ENCODE results near the gene THOC6. TPM values are rescaled to one million over a fixed set of nuclear protein-coding genes. Genes with fewer than 3 reads are reported as not detected.
"Not testable (repeated sequence)": the region's sequence is repeated elsewhere in the genome, so short reads cannot be mapped to it uniquely, and the experiment has no call there.

The THOC6 gene
- total RNA-seq, 1 donor: 23.5 TPM

GRCh38 chr16:3068487-3068886 is 44.7 kb downstream of the THOC6 start:
- no peaks in the 10 kb centered on the region for H3K9me3 ChIP-seq (ENCODE audit: low read depth, low read length)
- no peaks in the 10 kb centered on the region for H3K36me3 ChIP-seq (ENCODE audit: insufficient read depth, low read length)
- DNase-seq (ENCODE audit: insufficient read length, low spot score, missing footprints): no peak
- TF ChIP-seq, protein P1, sequence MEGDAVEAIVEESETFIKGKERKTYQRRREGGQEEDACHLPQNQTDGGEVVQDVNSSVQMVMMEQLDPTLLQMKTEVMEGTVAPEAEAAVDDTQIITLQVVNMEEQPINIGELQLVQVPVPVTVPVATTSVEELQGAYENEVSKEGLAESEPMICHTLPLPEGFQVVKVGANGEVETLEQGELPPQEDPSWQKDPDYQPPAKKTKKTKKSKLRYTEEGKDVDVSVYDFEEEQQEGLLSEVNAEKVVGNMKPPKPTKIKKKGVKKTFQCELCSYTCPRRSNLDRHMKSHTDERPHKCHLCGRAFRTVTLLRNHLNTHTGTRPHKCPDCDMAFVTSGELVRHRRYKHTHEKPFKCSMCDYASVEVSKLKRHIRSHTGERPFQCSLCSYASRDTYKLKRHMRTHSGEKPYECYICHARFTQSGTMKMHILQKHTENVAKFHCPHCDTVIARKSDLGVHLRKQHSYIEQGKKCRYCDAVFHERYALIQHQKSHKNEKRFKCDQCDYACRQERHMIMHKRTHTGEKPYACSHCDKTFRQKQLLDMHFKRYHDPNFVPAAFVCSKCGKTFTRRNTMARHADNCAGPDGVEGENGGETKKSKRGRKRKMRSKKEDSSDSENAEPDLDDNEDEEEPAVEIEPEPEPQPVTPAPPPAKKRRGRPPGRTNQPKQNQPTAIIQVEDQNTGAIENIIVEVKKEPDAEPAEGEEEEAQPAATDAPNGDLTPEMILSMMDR (IDR thresholded peaks at IDR 0.05; ENCODE audit: extremely low read depth, low read depth, low read length): no peak
- H3K4me1 ChIP-seq (ENCODE audit: insufficient read depth, low read length): peaks cover 3% of the 10 kb centered on the region
- no peak overlapping the region for H3K4me3 ChIP-seq (ENCODE audit: insufficient read depth, low read length)
- H4K20me1 ChIP-seq (ENCODE audit: insufficient read depth, low read length): no peaks in the 10 kb centered on the region
- H3K27ac ChIP-seq (ENCODE audit: low read depth, low read length): no peak overlapping the region
- no peak overlapping the region for H3K4me2 ChIP-seq (ENCODE audit: insufficient read depth, low read length)
- H2AFZ ChIP-seq (ENCODE audit: low read length): no peak overlapping the region
- H3K79me2 ChIP-seq (ENCODE audit: insufficient read depth, low read length): no peaks in the 10 kb centered on the region
- peaks cover 2% of the 10 kb centered on the region for H3K27me3 ChIP-seq (ENCODE audit: insufficient read depth, low read length)

DNA sequence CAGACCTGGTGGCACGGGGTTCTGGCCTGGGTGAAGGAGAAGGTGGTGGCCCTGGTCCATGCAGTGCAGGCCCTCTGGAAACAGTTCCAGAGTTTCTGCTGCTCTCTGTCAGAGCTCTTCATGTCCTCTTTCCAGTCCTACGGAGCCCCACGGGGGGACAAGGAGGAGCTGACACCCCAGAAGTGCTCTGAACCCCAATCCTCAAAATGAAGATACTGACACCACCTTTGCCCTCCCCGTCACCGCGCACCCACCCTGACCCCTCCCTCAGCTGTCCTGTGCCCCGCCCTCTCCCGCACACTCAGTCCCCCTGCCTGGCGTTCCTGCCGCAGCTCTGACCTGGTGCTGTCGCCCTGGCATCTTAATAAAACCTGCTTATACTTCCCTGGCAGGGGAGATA is 45.3 kb downstream of the THOC6 start:
- DNase-seq (ENCODE audit: insufficient read length, low spot score, missing footprints); H3K4me3 ChIP-seq (ENCODE audit: insufficient read depth, low read length): not testable (repeated sequence)

GRCh38 chr16:3070608-3071111 is 46.8 kb downstream of the THOC6 start:
- H3K36me3 ChIP-seq (ENCODE audit: insufficient read depth, low read length): no peaks in the 10 kb centered on the region
- no peaks in the 10 kb centered on the region for H4K20me1 ChIP-seq (ENCODE audit: insufficient read depth, low read length)
- no peak overlapping the region for H2AFZ ChIP-seq (ENCODE audit: low read length)
- H3K4me3 ChIP-seq (ENCODE audit: insufficient read depth, low read length): no peak overlapping the region
- no peaks in the 10 kb centered on the region for H3K79me2 ChIP-seq (ENCODE audit: insufficient read depth, low read length)
- H3K9me3 ChIP-seq (ENCODE audit: low read depth, low read length): no peaks in the 10 kb centered on the region
- H3K27ac ChIP-seq (ENCODE audit: low read depth, low read length): no peak overlapping the region
- TF ChIP-seq, protein P1 (IDR thresholded peaks at IDR 0.05; ENCODE audit: extremely low read depth, low read depth, low read length): no peak
- no peak for DNase-seq (ENCODE audit: insufficient read length, low spot score, missing footprints)
- H3K4me1 ChIP-seq (ENCODE audit: insufficient read depth, low read length): no peaks in the 10 kb centered on the region
- peaks cover 8% of the 10 kb centered on the region for H3K27me3 ChIP-seq (ENCODE audit: insufficient read depth, low read length)
- no peak overlapping the region for H3K4me2 ChIP-seq (ENCODE audit: insufficient read depth, low read length)

More for the DNA sequence above, 45.3 kb downstream of the THOC6 start:
- not testable (repeated sequence) for H3K4me1 ChIP-seq (ENCODE audit: insufficient read depth, low read length); H3K27me3 ChIP-seq (ENCODE audit: insufficient read depth, low read length); H4K20me1 ChIP-seq (ENCODE audit: insufficient read depth, low read length); H3K27ac ChIP-seq (ENCODE audit: low read depth, low read length); H3K9me3 ChIP-seq (ENCODE audit: low read depth, low read length); H3K4me2 ChIP-seq (ENCODE audit: insufficient read depth, low read length); H3K79me2 ChIP-seq (ENCODE audit: insufficient read depth, low read length); H2AFZ ChIP-seq (ENCODE audit: low read length); H3K36me3 ChIP-seq (ENCODE audit: insufficient read depth, low read length)

GRCh38 chr16:3071655-3072054 is 47.8 kb downstream of the THOC6 start:
- no peaks in the 10 kb centered on the region for H3K9me3 ChIP-seq (ENCODE audit: low read depth, low read length)
- no peaks in the 10 kb centered on the region for H4K20me1 ChIP-seq (ENCODE audit: insufficient read depth, low read length)
- H3K27me3 ChIP-seq (ENCODE audit: insufficient read depth, low read length): peaks cover 13% of the 10 kb centered on the region
- no peaks in the 10 kb centered on the region for H3K36me3 ChIP-seq (ENCODE audit: insufficient read depth, low read length)
- H3K4me2 ChIP-seq (ENCODE audit: insufficient read depth, low read length): no peak overlapping the region
- no peaks in the 10 kb centered on the region for H3K79me2 ChIP-seq (ENCODE audit: insufficient read depth, low read length)
- no peak overlapping the region for H3K4me3 ChIP-seq (ENCODE audit: insufficient read depth, low read length)
- H3K4me1 ChIP-seq (ENCODE audit: insufficient read depth, low read length): no peaks in the 10 kb centered on the region
- H3K27ac ChIP-seq (ENCODE audit: low read depth, low read length): no peak overlapping the region
- no peak for DNase-seq (ENCODE audit: insufficient read length, low spot score, missing footprints)
- TF ChIP-seq, protein P1 (IDR thresholded peaks at IDR 0.05; ENCODE audit: extremely low read depth, low read depth, low read length): no peak
- no peak overlapping the region for H2AFZ ChIP-seq (ENCODE audit: low read length)

- H3K4me1 ChIP-seq (ENCODE audit: insufficient read depth, low read length); H3K4me3 ChIP-seq (ENCODE audit: insufficient read depth, low read length); H3K79me2 ChIP-seq (ENCODE audit: insufficient read depth, low read length); H2AFZ ChIP-seq (ENCODE audit: low read length); H3K9me3 ChIP-seq (ENCODE audit: low read depth, low read length); H4K20me1 ChIP-seq (ENCODE audit: insufficient read depth, low read length); DNase-seq (ENCODE audit: insufficient read length, low spot score, missing footprints); H3K4me2 ChIP-seq (ENCODE audit: insufficient read depth, low read length); H3K27ac ChIP-seq (ENCODE audit: low read depth, low read length); H3K36me3 ChIP-seq (ENCODE audit: insufficient read depth, low read length): not testable (repeated sequence)
- H3K27me3 ChIP-seq (ENCODE audit: insufficient read depth, low read length): peaks cover 15% of the 10 kb centered on the region
Measured at GRCh38 chr16:3072148-3072547, 48.3 kb downstream of the THOC6 start.

- H3K36me3 ChIP-seq (ENCODE audit: insufficient read depth, low read length); H3K27ac ChIP-seq (ENCODE audit: low read depth, low read length); H3K4me3 ChIP-seq (ENCODE audit: insufficient read depth, low read length); H3K4me2 ChIP-seq (ENCODE audit: insufficient read depth, low read length); DNase-seq (ENCODE audit: insufficient read length, low spot score, missing footprints); H3K9me3 ChIP-seq (ENCODE audit: low read depth, low read length); H4K20me1 ChIP-seq (ENCODE audit: insufficient read depth, low read length); H2AFZ ChIP-seq (ENCODE audit: low read length); H3K4me1 ChIP-seq (ENCODE audit: insufficient read depth, low read length); H3K79me2 ChIP-seq (ENCODE audit: insufficient read depth, low read length): not testable (repeated sequence)
- H3K27me3 ChIP-seq (ENCODE audit: insufficient read depth, low read length): peaks cover 20% of the 10 kb centered on the region
Measured at GRCh38 chr16:3072576-3073263, 48.9 kb downstream of the THOC6 start.
